ENCODE results near the gene INPP5D. TPM values are rescaled to one million over a fixed set of nuclear protein-coding genes. Genes with fewer than 3 reads are reported as not detected.
"Not testable (repeated sequence)": the region's sequence is repeated elsewhere in the genome, so short reads cannot be mapped to it uniquely, and the experiment has no call there.

The INPP5D gene
- total and polyA plus RNA-seq, 4 experiments from 2014 or later: 29.6 to 127 (median 121) TPM

- Mint-ChIP-seq H3K4me3 (no peak overlapping the region), H3K4me1 (no peaks in the 10 kb centered on the region), H3K9me3 (peaks cover 0 to 7% (median 4%) of the 10 kb centered on the region in 8 donors), H3K27me3 (peaks cover 2 to 3% of the 10 kb centered on the region in 2 donors), H3K36me3 (peaks cover 0 to 3% of the 10 kb centered on the region in 2 donors), H3K27ac (no peak overlapping the region)
- Histone ChIP-seq H3K9me3 (ENCODE audit: control insufficient read depth in 1 of 2, low read length in 2 of 2) (no peaks in the 10 kb centered on the region), H3K4me1 (ENCODE audit: insufficient read depth, low read length) (no peaks in the 10 kb centered on the region), H3K27ac (ENCODE audit: low read depth, low read length) (no peak overlapping the region), H3K4me3 (ENCODE audit: low read length in 2 of 2) (no peak overlapping the region), H3K36me3 (ENCODE audit: insufficient read depth, low read length) (no peaks in the 10 kb centered on the region), H3K27me3 (ENCODE audit: insufficient read depth, low read length) (no peaks in the 10 kb centered on the region)
- ChIA-PET CTCF (ENCODE audit: partially characterized antibody) (no interaction called here), POLR2A (ENCODE audit: partially characterized antibody) (no interaction called here)
- no peak for DNase-seq
- intact Hi-C loops (cut with micrococcal nuclease): no loop called here
These were observed 46.5 kb upstream of the INPP5D start for GRCh38 chr2:233013650-233014049.

- Mint-ChIP-seq H3K27me3 (peaks cover under 1 to 3% of the 10 kb centered on the region in 2 donors), H3K4me1 (no peaks in the 10 kb centered on the region), H3K36me3 (peaks cover 0 to 3% of the 10 kb centered on the region in 2 donors), H3K9me3 (peaks cover 0 to 7% (median 4%) of the 10 kb centered on the region in 8 donors), H3K27ac (no peak overlapping the region), H3K4me3 (no peak overlapping the region)
- H3K36me3 ChIP-seq (ENCODE audit: insufficient read depth, low read length): no peaks in the 10 kb centered on the region
- no peaks in the 10 kb centered on the region for H3K27me3 ChIP-seq (ENCODE audit: insufficient read depth, low read length)
- intact Hi-C loops (cut with micrococcal nuclease): no loop called here
- H3K27ac ChIP-seq (ENCODE audit: low read depth, low read length): no peak overlapping the region
- no peaks in the 10 kb centered on the region for H3K4me1 ChIP-seq (ENCODE audit: insufficient read depth, low read length)
- H3K4me3 ChIP-seq (ENCODE audit: low read length in 2 of 2): no peak overlapping the region
- DNase-seq: no peak
- ChIA-PET POLR2A (ENCODE audit: partially characterized antibody) (no interaction called here), CTCF (ENCODE audit: partially characterized antibody) (no interaction called here)
- H3K9me3 ChIP-seq (ENCODE audit: control insufficient read depth in 1 of 2, low read length in 2 of 2): no peaks in the 10 kb centered on the region
These were observed 45.0 kb upstream of the INPP5D start for GRCh38 chr2:233015019-233015645.

DNA sequence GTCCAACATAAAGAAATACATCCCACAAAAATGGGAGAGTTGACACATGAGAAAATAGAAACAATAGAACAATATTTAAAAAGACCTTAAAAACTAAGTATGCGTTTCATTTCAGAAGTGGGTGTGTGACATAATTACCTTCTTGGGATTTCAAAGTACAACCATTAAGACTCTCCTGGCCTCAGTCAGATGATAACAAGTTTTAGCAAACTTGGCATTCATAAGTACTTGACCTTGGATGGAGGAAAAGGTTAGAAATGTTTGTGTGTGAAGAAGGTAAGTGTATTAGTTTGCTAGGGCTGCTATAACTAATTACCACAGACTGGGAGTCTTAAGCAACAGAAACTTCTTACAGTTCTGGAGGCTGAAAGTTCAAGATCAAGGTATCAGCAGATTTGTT, 42.2 kb upstream of the INPP5D start:
- Mint-ChIP-seq H3K27me3 (peaks cover 0 to 3% of the 10 kb centered on the region in 2 donors), H3K4me1 (no peaks in the 10 kb centered on the region), H3K36me3 (peaks cover 0 to 3% of the 10 kb centered on the region in 2 donors), H3K9me3 (peaks cover 0 to 7% (median 4%) of the 10 kb centered on the region in 8 donors), H3K27ac (no peak overlapping the region), H3K4me3 (no peak overlapping the region)
- Histone ChIP-seq H3K27me3 (ENCODE audit: insufficient read depth, low read length) (no peaks in the 10 kb centered on the region), H3K4me3 (ENCODE audit: low read length in 2 of 2) (no peak overlapping the region), H3K4me1 (ENCODE audit: insufficient read depth, low read length) (no peaks in the 10 kb centered on the region), H3K36me3 (ENCODE audit: insufficient read depth, low read length) (no peaks in the 10 kb centered on the region), H3K9me3 (ENCODE audit: control insufficient read depth in 1 of 2, low read length in 2 of 2) (no peaks in the 10 kb centered on the region), H3K27ac (ENCODE audit: low read depth, low read length) (no peak overlapping the region)
- intact Hi-C loops (cut with micrococcal nuclease): no loop called here
- no peak for DNase-seq
- CTCF ChIA-PET (ENCODE audit: partially characterized antibody): no interaction called here
- POLR2A ChIA-PET (ENCODE audit: partially characterized antibody): interaction anchor here (0.6 kb wide), 1 partner anchor 176 kb away, joined by 4 read pairs; no protein-coding TSS in a partner anchor

GRCh38 chr2:233019610-233020009, 40.5 kb upstream of the INPP5D start:
- H3K4me1 Mint-ChIP-seq; H3K27me3 Mint-ChIP-seq; H3K36me3 Mint-ChIP-seq; H3K27ac ChIP-seq (ENCODE audit: low read depth, low read length); H3K4me1 ChIP-seq (ENCODE audit: insufficient read depth, low read length); H3K36me3 ChIP-seq (ENCODE audit: insufficient read depth, low read length); H3K9me3 ChIP-seq (ENCODE audit: control insufficient read depth in 1 of 2, low read length in 2 of 2); POLR2A ChIA-PET (ENCODE audit: partially characterized antibody); H3K27me3 ChIP-seq (ENCODE audit: insufficient read depth, low read length); H3K4me3 Mint-ChIP-seq; H3K4me3 ChIP-seq (ENCODE audit: low read length in 2 of 2); intact Hi-C loops (cut with micrococcal nuclease); H3K9me3 Mint-ChIP-seq; H3K27ac Mint-ChIP-seq; DNase-seq: not testable (repeated sequence)
- CTCF ChIA-PET (ENCODE audit: partially characterized antibody): interaction anchor here (1.2 kb wide), 1 partner anchor 34 kb away, joined by 3 read pairs; no protein-coding TSS in a partner anchor

DNA sequence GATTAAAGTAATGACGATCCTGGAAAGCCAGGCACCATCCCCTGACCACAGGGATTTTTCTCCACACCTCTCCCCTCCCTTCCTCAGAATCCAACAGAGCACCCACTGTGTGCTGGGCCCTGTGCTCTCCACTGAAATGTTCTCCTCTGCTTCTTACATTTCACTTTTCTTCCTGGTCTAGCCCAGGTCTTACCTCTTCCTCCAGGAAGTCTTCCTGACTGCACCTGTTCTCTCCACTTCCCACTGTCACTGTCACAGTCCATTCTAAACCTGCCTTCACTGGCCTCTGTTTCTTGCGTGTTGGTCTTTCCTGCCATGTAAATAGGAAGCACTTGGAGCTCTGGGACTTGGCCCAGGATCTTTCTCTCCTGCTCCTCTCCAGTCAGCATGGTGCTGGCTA, 39.7 kb upstream of the INPP5D start:
- POLR2A ChIA-PET (ENCODE audit: partially characterized antibody): no interaction called here
- Mint-ChIP-seq H3K4me3 (no peak overlapping the region), H3K9me3 (peaks cover 0 to 7% (median 3%) of the 10 kb centered on the region in 8 donors), H3K4me1 (no peaks in the 10 kb centered on the region), H3K27ac (peak overlapping the region in 1 of 7 donors; percentile 68), H3K27me3 (peaks cover 0 to 1% of the 10 kb centered on the region in 2 donors), H3K36me3 (peaks cover 0 to 3% of the 10 kb centered on the region in 2 donors)
- Histone ChIP-seq H3K9me3 (ENCODE audit: control insufficient read depth in 1 of 2, low read length in 2 of 2) (no peaks in the 10 kb centered on the region), H3K4me1 (ENCODE audit: insufficient read depth, low read length) (no peaks in the 10 kb centered on the region), H3K4me3 (ENCODE audit: low read length in 2 of 2) (no peak overlapping the region), H3K27me3 (ENCODE audit: insufficient read depth, low read length) (no peaks in the 10 kb centered on the region), H3K27ac (ENCODE audit: low read depth, low read length) (no peak overlapping the region), H3K36me3 (ENCODE audit: insufficient read depth, low read length) (no peaks in the 10 kb centered on the region)
- CTCF ChIA-PET (ENCODE audit: partially characterized antibody): no interaction called here
- DNase-seq: no peak
- intact Hi-C loops (cut with micrococcal nuclease): no loop called here

DNA sequence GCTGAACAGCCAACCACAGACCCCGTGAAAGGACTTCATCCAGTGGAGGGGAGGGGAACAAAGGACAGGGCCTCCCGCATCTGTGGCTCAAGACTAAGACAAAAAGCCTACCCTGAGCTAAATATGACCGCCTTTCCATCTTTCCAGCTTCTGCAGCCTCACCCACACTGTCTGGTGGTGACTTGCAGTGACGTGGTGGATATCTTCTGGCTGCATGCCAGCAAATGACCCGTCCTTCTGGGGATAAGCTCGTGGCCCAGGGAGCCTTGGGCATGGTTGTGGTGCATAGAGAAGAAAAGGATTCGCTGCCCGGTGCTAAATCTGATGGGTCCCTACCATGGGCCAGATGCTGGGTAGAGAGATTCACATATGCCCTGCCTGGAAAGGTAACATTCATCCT, 38.4 kb upstream of the INPP5D start:
- Histone ChIP-seq H3K4me3 (ENCODE audit: low read length in 2 of 2) (no peak overlapping the region), H3K9me3 (ENCODE audit: control insufficient read depth in 1 of 2, low read length in 2 of 2) (no peaks in the 10 kb centered on the region), H3K36me3 (ENCODE audit: insufficient read depth, low read length) (no peaks in the 10 kb centered on the region), H3K4me1 (ENCODE audit: insufficient read depth, low read length) (no peaks in the 10 kb centered on the region), H3K27me3 (ENCODE audit: insufficient read depth, low read length) (no peaks in the 10 kb centered on the region), H3K27ac (ENCODE audit: low read depth, low read length) (no peak overlapping the region)
- H3K27ac Mint-ChIP-seq: no peak overlapping the region
- POLR2A ChIA-PET (ENCODE audit: partially characterized antibody): no interaction called here
- H3K4me3 Mint-ChIP-seq: no peak overlapping the region
- intact Hi-C loops (cut with micrococcal nuclease): no loop called here
- CTCF ChIA-PET (ENCODE audit: partially characterized antibody): no interaction called here
- no peaks in the 10 kb centered on the region for H3K27me3 Mint-ChIP-seq
- H3K4me1 Mint-ChIP-seq: no peaks in the 10 kb centered on the region
- H3K9me3 Mint-ChIP-seq: peaks cover 0 to 7% (median 3%) of the 10 kb centered on the region in 8 donors
- DNase-seq: no peak
- peaks cover 0 to 3% of the 10 kb centered on the region in 2 donors for H3K36me3 Mint-ChIP-seq

GRCh38 chr2:233022561-233022960, 37.6 kb upstream of the INPP5D start:
- H3K4me3 Mint-ChIP-seq: no peak overlapping the region
- POLR2A ChIA-PET (ENCODE audit: partially characterized antibody): no interaction called here
- no peaks in the 10 kb centered on the region for H3K9me3 ChIP-seq (ENCODE audit: control insufficient read depth in 1 of 2, low read length in 2 of 2)
- H3K27me3 ChIP-seq (ENCODE audit: insufficient read depth, low read length): no peaks in the 10 kb centered on the region
- CTCF ChIA-PET (ENCODE audit: partially characterized antibody): no interaction called here
- peaks cover 0 to under 1% of the 10 kb centered on the region in 2 donors for H3K36me3 Mint-ChIP-seq
- H3K4me1 ChIP-seq (ENCODE audit: insufficient read depth, low read length): no peaks in the 10 kb centered on the region
- no peaks in the 10 kb centered on the region for H3K4me1 Mint-ChIP-seq
- intact Hi-C loops (cut with micrococcal nuclease): no loop called here
- no peak overlapping the region for H3K27ac Mint-ChIP-seq
- no peaks in the 10 kb centered on the region for H3K27me3 Mint-ChIP-seq
- H3K9me3 Mint-ChIP-seq: peaks cover 0 to 5% (median under 1%) of the 10 kb centered on the region in 8 donors
- DNase-seq: no peak
- no peaks in the 10 kb centered on the region for H3K36me3 ChIP-seq (ENCODE audit: insufficient read depth, low read length)
- H3K27ac ChIP-seq (ENCODE audit: low read depth, low read length): no peak overlapping the region
- no peak overlapping the region for H3K4me3 ChIP-seq (ENCODE audit: low read length in 2 of 2)
